Jurkat, Clone E6-1 (cell line): ENCODE measurements around the gene WTAP. TPM values are rescaled to one million over a fixed set of nuclear protein-coding genes. Genes with fewer than 3 reads are reported as not detected.
"Not testable (repeated sequence)": the region's sequence is repeated elsewhere in the genome, so short reads cannot be mapped to it uniquely, and the experiment has no call there.

Experiments
- DNase-seq: peaks from one replicate; pipeline ENCODE4 v3.0.0-alpha.2; 2011; ENCODE audit warnings: low read depth, low spot score
- H3K4me3 ChIP-seq: 2 replicates; pipeline ENCODE4 v1.5.1; 2011; ENCODE audit warnings: mild to moderate bottlenecking, low read length, control low read depth, moderate library complexity
- polyA plus RNA-seq: library from polyadenylated mRNA; unstranded; fragments of >200 nt; gene quantifications from one replicate; pipeline ENCODE4 v1.2.1, GENCODE V29; 2012; ENCODE audit warnings: missing spikeins; ENCODE audit not compliant: insufficient read length, insufficient read depth

WTAP gene
- 93.0 TPM for polyA plus RNA-seq

DNA sequence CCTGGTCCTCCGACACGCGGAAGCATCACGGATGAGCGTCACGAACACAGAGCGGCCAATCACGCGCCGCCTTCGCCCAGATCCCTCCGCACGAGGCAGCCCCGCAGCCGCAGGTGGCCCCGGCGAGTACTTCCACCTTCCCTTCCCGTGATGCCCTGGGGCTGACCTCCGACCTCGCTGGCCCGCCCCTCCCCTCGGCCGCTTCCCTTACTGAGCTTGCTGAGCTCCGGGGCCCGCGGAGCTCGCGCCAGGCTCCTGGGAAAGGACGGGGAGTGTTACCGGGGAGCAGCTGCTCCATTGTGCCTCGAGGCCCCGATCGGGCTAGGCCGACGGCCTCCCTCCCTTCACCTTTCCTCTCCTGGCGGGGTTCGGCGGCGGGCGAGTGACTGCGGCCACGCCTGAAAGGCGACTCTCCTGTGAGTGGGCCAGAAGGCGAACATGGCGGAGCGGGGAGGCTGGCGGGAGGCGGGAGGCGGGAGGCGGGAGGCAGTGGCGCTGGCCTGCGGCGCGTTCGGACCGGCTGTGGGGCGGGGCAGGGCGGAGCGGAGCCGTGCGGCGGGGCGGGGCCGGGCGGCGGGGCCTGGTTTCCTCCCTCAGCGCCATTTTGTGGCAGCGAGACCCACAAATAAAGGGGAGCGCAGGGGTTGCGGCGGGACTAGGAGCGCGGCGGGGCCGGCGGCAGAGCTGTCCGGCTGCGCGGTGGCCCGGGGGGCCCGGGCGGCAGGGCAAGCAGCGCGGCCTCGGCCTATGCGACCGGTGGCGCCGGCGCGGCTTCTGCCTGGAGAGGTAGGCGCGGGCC lies at the start of gene WTAP:
Gene WTAP (plus strand): TSS at position 589 of the 799 bp plus-strand sequence. CDS start 8,760 bp downstream, outside the sequence.
- H3K4me3 ChIP-seq: peak within 1 kb of the TSS; percentile 66
- DNase-seq: peak; percentile 97

- no peak overlapping the region for H3K4me3 ChIP-seq
- no peak for DNase-seq
Observed at GRCh38 chr6:159677506-159678165, 49.7 kb upstream of the WTAP start.

GRCh38 chr6:159678574-159678973 lies 48.7 kb upstream of the WTAP start:
- no peak overlapping the region for H3K4me3 ChIP-seq
- DNase-seq: no peak

GRCh38 chr6:159679091-159680077 lies 47.9 kb upstream of the WTAP start:
- no peak for DNase-seq
- H3K4me3 ChIP-seq: no peak overlapping the region

DNA sequence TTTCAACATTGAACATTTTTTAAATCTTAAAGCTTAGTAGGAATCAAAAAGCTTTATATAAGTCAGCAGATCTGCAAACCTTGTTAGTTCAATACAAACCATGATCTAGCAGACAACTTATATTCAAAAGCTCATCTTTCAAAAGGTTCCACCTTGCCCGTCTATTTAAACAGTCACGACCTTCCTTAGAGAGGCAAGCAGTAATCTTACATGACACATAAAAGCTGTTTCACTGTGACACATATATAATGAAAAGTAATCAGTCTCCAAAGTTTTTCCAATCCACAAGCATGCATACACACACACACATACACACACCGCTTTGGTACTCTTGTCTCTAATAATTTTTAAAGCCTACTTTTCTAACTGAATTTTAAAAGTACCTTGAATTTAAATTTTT lies 47.2 kb upstream of the WTAP start:
- no peak for DNase-seq
- no peak overlapping the region for H3K4me3 ChIP-seq

DNA sequence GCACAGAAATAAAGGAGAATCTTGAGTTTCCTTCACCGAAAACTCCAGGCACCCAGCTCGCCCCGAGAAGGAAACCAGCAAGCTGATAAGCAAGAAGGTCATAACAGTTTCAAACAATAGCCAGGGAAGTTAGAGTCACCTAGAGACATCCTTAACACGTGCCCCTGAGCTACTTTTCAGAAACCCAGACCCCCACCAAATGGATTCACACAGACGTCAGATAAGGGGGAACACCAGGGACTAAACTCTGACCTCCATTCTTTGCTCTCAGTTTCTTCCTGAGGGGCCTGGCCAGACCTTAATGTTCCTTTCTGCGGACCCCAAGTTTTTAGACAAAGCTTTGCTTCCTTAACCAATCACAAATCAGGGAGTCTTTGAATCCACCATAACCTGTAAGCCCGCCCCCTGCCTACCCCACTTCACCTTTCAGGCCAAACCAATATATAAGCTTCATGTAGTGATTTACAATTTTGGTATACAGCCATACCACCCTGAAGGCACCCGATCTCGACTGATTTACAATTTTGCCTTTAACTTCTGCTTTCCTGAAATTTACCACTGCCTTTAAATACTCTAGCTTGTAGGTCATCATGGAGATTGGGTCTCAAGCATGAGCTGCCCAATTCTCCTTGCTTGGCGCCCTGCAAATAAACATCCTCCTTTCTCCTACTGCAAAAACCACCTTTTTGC lies 46.0 kb upstream of the WTAP start:
- no peak overlapping the region for H3K4me3 ChIP-seq
- no peak for DNase-seq

- no peak for DNase-seq
- no peak overlapping the region for H3K4me3 ChIP-seq
Observed at GRCh38 chr6:159682295-159682694, 45.0 kb upstream of the WTAP start.

- no peak overlapping the region for H3K4me3 ChIP-seq
- no peak for DNase-seq
Observed at GRCh38 chr6:159682810-159683209, 44.5 kb upstream of the WTAP start.

GRCh38 chr6:159684013-159684304 lies 43.3 kb upstream of the WTAP start:
- no peak overlapping the region for H3K4me3 ChIP-seq
- no peak for DNase-seq

DNA sequence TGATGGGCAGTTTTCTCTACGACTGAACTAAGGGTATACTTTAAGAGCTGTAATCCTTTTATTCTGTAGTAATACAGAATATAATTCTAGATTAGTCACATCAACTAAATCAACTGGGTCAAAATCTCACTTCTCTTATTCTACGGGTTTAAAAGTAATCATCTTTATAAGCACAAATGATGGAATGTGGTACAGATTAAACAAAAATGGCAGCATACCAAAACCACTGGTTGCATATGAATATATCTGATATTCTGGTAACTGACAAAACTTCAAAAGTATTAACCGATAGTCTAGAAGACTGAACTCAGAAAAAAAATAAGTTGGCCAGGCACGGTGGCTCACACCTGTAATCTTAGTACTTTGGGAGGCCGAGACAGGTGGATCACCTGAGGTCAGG lies 41.3 kb upstream of the WTAP start:
- DNase-seq: no peak
- H3K4me3 ChIP-seq: no peak overlapping the region

DNA sequence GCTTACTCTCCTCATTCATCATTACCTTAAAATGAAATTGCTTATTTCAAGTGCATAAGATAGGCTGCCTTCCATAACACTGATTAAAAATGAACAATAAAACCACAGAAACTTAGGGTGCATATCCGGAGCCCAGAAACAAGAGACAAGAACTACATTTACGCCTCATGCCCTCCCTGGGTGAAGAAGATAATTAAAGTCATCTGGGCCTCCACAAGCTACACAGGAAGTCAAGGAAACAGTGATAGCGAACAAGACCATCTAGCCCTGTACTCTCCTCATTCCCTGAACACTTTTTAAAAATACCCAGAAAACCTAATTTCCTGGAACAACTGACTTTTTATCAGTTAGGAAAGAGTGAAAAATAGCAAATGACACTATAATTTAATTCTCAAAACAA lies 40.6 kb upstream of the WTAP start:
- H3K4me3 ChIP-seq: no peak overlapping the region
- no peak for DNase-seq

DNA sequence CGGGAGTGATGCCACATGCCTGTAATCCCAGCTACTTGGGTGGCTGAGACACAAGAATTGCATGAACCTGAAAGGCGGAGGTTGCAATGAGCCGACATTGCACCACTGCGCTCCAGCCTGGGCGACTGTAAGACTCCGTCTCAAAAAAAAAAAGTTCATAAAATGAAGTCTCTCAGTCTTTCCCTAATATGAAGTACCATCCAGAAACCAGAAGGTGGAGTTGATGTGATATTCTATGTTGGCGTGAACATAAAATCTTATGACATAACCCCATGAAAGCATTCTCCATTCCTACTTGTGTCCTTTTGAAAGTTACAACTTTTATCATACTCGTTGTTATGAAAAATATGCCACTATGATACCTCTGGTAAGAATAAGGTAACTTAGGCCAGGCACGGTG lies 40.0 kb upstream of the WTAP start:
- H3K4me3 ChIP-seq: no peak overlapping the region
- no peak for DNase-seq

- no peak overlapping the region for H3K4me3 ChIP-seq
- no peak for DNase-seq
Observed at GRCh38 chr6:159688266-159688905, 38.9 kb upstream of the WTAP start.

DNA sequence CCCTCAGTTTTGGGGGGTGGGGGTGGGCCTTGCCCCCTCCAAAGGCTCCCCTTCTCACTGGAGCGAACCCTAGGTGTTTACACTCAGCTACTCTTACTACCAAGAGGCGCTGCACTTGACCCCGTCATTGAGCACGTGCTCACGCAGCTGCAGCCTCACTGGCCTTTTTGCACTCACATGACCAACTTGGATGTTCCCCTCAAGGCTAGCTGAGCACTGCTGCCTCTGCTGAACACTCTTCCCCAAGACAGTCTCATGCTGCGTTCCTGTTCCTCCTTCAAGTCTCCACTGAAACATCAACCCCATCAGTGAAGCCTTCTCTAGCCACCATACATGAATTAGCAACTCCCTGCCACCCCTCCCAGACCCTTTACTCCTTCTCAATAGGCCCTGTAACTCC lies 38.3 kb upstream of the WTAP start:
- no peak for DNase-seq
- H3K4me3 ChIP-seq: no peak overlapping the region

DNA sequence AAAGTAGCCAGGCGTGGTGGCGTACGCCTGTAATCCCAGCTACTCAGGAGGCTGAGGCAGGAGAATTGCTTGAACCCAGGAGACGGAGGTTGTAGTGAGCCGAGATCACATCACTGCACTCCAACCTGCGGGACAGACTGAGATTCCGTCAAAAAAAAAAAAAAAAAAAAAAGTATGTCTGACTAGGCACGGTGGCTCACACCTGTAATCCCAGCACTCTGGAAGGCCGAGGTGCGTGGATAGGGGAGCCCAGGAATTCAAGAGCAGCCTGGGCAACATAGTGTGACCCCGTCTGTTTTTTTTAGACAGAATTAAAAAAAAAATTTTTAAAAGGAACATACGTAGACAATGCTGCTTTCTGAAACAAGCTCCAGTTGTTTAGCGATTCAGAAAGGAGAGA lies 37.2 kb upstream of the WTAP start:
- DNase-seq, H3K4me3 ChIP-seq: not testable (repeated sequence)

DNA sequence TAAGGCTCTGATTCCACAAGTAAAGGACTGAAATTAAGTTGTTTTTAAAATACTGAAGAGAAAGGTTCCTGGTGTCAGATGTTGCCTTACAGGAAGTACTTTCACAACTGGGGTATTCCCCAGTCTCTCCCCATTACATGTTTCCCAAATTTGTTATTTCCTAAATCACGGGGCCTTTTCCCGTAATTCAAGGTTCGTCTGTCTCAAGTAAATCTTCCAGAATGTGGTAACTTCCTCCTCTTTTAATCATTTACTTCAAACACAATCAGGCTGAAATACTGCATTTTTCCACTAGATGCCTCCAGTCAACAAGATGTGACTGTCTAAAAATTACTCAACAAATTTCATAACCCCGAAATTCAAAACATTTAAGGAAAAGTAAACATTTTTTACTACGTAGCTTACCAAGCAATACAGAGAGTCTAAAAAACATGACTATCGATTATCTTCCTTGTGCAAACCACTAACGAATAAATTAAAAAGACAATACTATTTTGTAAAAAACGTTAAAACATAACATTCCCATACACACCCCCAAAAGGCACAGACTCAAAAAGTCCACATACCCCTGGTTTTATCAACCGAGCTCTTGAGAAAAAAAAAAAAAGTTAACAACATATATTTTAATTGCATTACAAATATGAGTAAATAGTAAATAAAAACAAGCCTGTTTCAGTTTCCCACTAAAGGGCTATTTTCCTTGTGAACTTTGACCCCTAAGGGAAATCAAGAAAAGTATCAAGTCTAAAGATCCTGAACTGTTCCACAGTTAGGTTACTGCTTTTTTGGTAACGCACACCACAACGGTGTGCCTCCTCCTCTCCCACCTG lies 36.0 kb upstream of the WTAP start:
- DNase-seq: peak; percentile 72

GRCh38 chr6:159691963-159692287 lies 35.4 kb upstream of the WTAP start:
- peak overlapping the region; percentile 75 for H3K4me3 ChIP-seq
- no peak for DNase-seq

More for the DNA sequence above, 36.0 kb upstream of the WTAP start:
- no peak overlapping the region for H3K4me3 ChIP-seq
